Measurements from ENCODE around the gene APEH.
A peak's percentile ranks its signal among the peaks of the same experiment; 100 is the strongest.

The APEH gene

GRCh38 chr3:49673715-49674496, at the start of gene APEH:
APEH (plus strand) TSS chr3:49674351; CDS start chr3:49674402, 51 bp downstream.
- Histone ChIP-seq H3K4me1 (ENCODE audit: insufficient read depth, low read length, severe bottlenecking) (peaks cover 20% of the 10 kb centered on the region), H3K79me2 (ENCODE audit: insufficient read depth, low read length) (no peaks in the 10 kb centered on the region), H3K27ac (ENCODE audit: low read depth, low read length, poor library complexity, severe bottlenecking) (peak within 1 kb of the TSS; percentile 73), H3K27me3 (ENCODE audit: insufficient read depth, low read length) (no peaks in the 10 kb centered on the region), H3F3A (ENCODE audit: insufficient read depth, low read length) (no peaks in the 10 kb centered on the region), H3K4me2 (ENCODE audit: low read length) (peak within 1 kb of the TSS; percentile 78), H3K9me3 (ENCODE audit: low read length) (no peaks in the 10 kb centered on the region), H4K20me1 (ENCODE audit: insufficient read depth, low read length) (no peaks in the 10 kb centered on the region), H3K4me3 (ENCODE audit: low read depth, low read length, poor library complexity, severe bottlenecking) (peak within 1 kb of the TSS; percentile 77), H2AFZ (ENCODE audit: low read length) (no peak within 1 kb of the TSS), H3K9me2 (ENCODE audit: low read depth, low read length) (no peaks in the 10 kb centered on the region), H3K9ac (ENCODE audit: low read length) (peak within 1 kb of the TSS; percentile 87), H3K36me3 (ENCODE audit: insufficient read depth, low read length) (peaks cover 33% of the 10 kb centered on the region)
- no peak for TF ChIP-seq CTCF (IDR thresholded peaks at IDR 0.05; ENCODE audit: low read length)
- no peak for TF ChIP-seq EZH2 (IDR thresholded peaks at IDR 0.05; ENCODE audit: borderline replicate concordance, low read length)

GRCh38 chr3:49625071-49625470, 49.1 kb upstream of the APEH start:
- Histone ChIP-seq H2AFZ (ENCODE audit: low read length) (no peak overlapping the region), H3K27ac (ENCODE audit: low read depth, low read length, poor library complexity, severe bottlenecking) (no peak overlapping the region), H3K79me2 (ENCODE audit: insufficient read depth, low read length) (no peaks in the 10 kb centered on the region), H4K20me1 (ENCODE audit: insufficient read depth, low read length) (no peaks in the 10 kb centered on the region), H3K9me2 (ENCODE audit: low read depth, low read length) (no peaks in the 10 kb centered on the region), H3K9ac (ENCODE audit: low read length) (no peak overlapping the region), H3K4me1 (ENCODE audit: insufficient read depth, low read length, severe bottlenecking) (no peaks in the 10 kb centered on the region), H3K9me3 (ENCODE audit: low read length) (no peaks in the 10 kb centered on the region), H3K4me2 (ENCODE audit: low read length) (no peak overlapping the region), H3F3A (ENCODE audit: insufficient read depth, low read length) (no peaks in the 10 kb centered on the region), H3K4me3 (ENCODE audit: low read depth, low read length, poor library complexity, severe bottlenecking) (no peak overlapping the region), H3K27me3 (ENCODE audit: insufficient read depth, low read length) (peaks cover 3% of the 10 kb centered on the region; the same call in 1 of the 2 replicates), H3K36me3 (ENCODE audit: insufficient read depth, low read length) (no peaks in the 10 kb centered on the region)
- TF ChIP-seq CTCF (IDR thresholded peaks at IDR 0.05; ENCODE audit: low read length) = no peak
- no peak for TF ChIP-seq EZH2 (IDR thresholded peaks at IDR 0.05; ENCODE audit: borderline replicate concordance, low read length)

- Histone ChIP-seq H3K4me1 (ENCODE audit: insufficient read depth, low read length, severe bottlenecking) (no peaks in the 10 kb centered on the region), H3K9me3 (ENCODE audit: low read length) (no peaks in the 10 kb centered on the region), H3K4me3 (ENCODE audit: low read depth, low read length, poor library complexity, severe bottlenecking) (no peak overlapping the region), H3K27ac (ENCODE audit: low read depth, low read length, poor library complexity, severe bottlenecking) (no peak overlapping the region), H3K79me2 (ENCODE audit: insufficient read depth, low read length) (no peaks in the 10 kb centered on the region), H2AFZ (ENCODE audit: low read length) (no peak overlapping the region), H4K20me1 (ENCODE audit: insufficient read depth, low read length) (no peaks in the 10 kb centered on the region), H3K9me2 (ENCODE audit: low read depth, low read length) (no peaks in the 10 kb centered on the region), H3F3A (ENCODE audit: insufficient read depth, low read length) (no peaks in the 10 kb centered on the region), H3K4me2 (ENCODE audit: low read length) (no peak overlapping the region), H3K36me3 (ENCODE audit: insufficient read depth, low read length) (no peaks in the 10 kb centered on the region), H3K9ac (ENCODE audit: low read length) (no peak overlapping the region), H3K27me3 (ENCODE audit: insufficient read depth, low read length) (peaks cover 3% of the 10 kb centered on the region)
- no peak for TF ChIP-seq CTCF (IDR thresholded peaks at IDR 0.05; ENCODE audit: low read length)
- no peak for TF ChIP-seq EZH2 (IDR thresholded peaks at IDR 0.05; ENCODE audit: borderline replicate concordance, low read length)
These were observed 48.0 kb upstream of the APEH start for GRCh38 chr3:49626101-49626581.

Data from OCI-LY1 (cell line).